Thoracic aorta (tissue), 2 donors: ENCODE measurements around the gene SRC. TPM values are rescaled to one million over a fixed set of nuclear protein-coding genes. Genes with fewer than 3 reads are reported as not detected.

Experiments
- ATAC-seq: fragments of 150-250 bp; one replicate; pipeline ENCODE4 v1.8.0; 2017; ENCODE audit warnings: low read depth; ENCODE audit not compliant: insufficient number of reproducible peaks, low FRiP score
- DNase-seq: peaks from one replicate; pipeline ENCODE4 v3.0.0-alpha.2; 2020; ENCODE audit warnings: low spot score
- H3K27ac ChIP-seq, 2 donors: fragments of 200-600 bp; sonication (generic); 1 replicate in 1 of 2; 2 replicates in 1 of 2; pipeline ENCODE4 v1.5.1; 2016; ENCODE audit warnings: mild to moderate bottlenecking in 2 of 2, moderate library complexity in 2 of 2
- H3K27me3 ChIP-seq: fragments of 200-600 bp; sonication (generic); replicated peaks from 2 replicates; pipeline ENCODE4 v1.6.0; 2016; ENCODE audit warnings: mild to moderate bottlenecking; ENCODE audit not compliant: insufficient read depth
- H3K36me3 ChIP-seq: fragments of 200-600 bp; sonication (generic); one replicate; pipeline ENCODE4 v1.5.1; 2016
- H3K4me1 ChIP-seq, 2 donors: fragments of 200-600 bp; sonication (generic); 1 replicate in 1 of 2; 2 replicates in 1 of 2; pipeline versions ENCODE4 v1.5.1 to v1.6.0; 2016; ENCODE audit warnings: low read depth in 2 of 2, mild to moderate bottlenecking in 1 of 2; ENCODE audit not compliant: control insufficient read depth in 1 of 2
- H3K4me3 ChIP-seq: fragments of 200-600 bp; sonication (generic); 2 replicates; pipeline ENCODE4 v1.5.1; 2016; ENCODE audit warnings: mild to moderate bottlenecking
- H3K9me3 ChIP-seq: fragments of 200-600 bp; sonication (generic); 2 replicates; pipeline ENCODE4 v1.5.1; 2016
- total RNA-seq, 2 donors: library from RNA; depleted of rRNA; stranded (reverse); fragments of >200 nt; gene quantifications; one replicate each; pipeline versions ENCODE4 v1.1.0 to v1.2.3, GENCODE V29; 2016
- TF ChIP-seq, protein P1 (sequence below): fragments of 200-600 bp; sonication (generic); IDR thresholded peaks from one replicate; pipeline ENCODE4 v1.5.1; 2019; ENCODE audit warnings: antibody characterized with exemption

The SRC gene
- total RNA-seq, 2 donors from 2014 or later: 80.3 to 89.0 TPM

- ATAC-seq (no peak), DNase-seq (no peak)
- Histone ChIP-seq H3K4me3 (no peak overlapping the region), H3K27ac (no peak overlapping the region), H3K36me3 (peaks cover 15% of the 10 kb centered on the region), H3K4me1 (peaks cover 0 to 12% of the 10 kb centered on the region in 2 donors), H3K9me3 (no peaks in the 10 kb centered on the region), H3K27me3 (no peaks in the 10 kb centered on the region)
- TF ChIP-seq, protein P1, sequence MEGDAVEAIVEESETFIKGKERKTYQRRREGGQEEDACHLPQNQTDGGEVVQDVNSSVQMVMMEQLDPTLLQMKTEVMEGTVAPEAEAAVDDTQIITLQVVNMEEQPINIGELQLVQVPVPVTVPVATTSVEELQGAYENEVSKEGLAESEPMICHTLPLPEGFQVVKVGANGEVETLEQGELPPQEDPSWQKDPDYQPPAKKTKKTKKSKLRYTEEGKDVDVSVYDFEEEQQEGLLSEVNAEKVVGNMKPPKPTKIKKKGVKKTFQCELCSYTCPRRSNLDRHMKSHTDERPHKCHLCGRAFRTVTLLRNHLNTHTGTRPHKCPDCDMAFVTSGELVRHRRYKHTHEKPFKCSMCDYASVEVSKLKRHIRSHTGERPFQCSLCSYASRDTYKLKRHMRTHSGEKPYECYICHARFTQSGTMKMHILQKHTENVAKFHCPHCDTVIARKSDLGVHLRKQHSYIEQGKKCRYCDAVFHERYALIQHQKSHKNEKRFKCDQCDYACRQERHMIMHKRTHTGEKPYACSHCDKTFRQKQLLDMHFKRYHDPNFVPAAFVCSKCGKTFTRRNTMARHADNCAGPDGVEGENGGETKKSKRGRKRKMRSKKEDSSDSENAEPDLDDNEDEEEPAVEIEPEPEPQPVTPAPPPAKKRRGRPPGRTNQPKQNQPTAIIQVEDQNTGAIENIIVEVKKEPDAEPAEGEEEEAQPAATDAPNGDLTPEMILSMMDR: no peak
Observed at GRCh38 chr20:37376324-37376723, 30.4 kb downstream of the SRC start.

- DNase-seq: no peak
- H3K36me3 ChIP-seq: peaks cover 15% of the 10 kb centered on the region
- TF ChIP-seq, protein P1: no peak
- H3K4me3 ChIP-seq: no peak overlapping the region
- H3K4me1 ChIP-seq: peaks cover 0 to 12% of the 10 kb centered on the region in 2 donors
- H3K27me3 ChIP-seq: no peaks in the 10 kb centered on the region
- no peak overlapping the region for H3K27ac ChIP-seq
- ATAC-seq: no peak
- no peaks in the 10 kb centered on the region for H3K9me3 ChIP-seq
Observed at GRCh38 chr20:37376791-37377190, 30.9 kb downstream of the SRC start.

DNA sequence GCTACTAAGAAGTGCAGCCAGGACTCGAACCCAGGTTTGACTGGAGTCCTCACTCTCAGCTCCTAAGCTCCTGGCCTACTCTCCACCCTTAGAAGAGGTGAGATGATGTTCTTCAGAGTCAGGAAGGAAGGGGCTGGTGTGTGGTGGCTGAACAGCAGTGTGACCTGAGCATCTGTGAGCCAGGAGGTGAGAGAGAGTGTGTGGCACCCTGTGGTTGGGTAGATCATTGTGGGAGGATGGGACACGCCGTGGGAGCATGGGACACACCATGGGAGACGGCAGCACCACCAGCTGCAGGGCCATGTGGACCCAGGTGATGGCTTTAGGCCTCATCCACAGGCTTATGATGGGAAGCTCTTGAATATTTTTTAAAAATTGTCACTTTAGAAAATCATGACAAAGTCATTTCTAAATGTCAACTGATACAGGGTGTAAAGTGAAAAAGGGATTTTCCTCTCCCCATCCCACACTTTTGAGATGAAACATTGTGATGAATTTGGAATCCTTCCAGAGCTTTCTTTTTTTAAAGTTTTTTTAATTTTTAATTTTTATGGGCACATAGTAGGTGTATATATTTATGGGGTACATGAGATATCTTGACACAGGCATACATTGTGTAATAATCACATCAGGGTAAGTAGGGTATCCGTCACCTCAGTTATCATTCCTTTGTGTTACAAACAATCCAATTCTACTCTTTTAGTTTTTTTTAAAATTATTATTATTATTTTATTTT, 31.6 kb downstream of the SRC start:
- H3K27ac ChIP-seq: no peak overlapping the region
- peaks cover 0 to 12% of the 10 kb centered on the region in 2 donors for H3K4me1 ChIP-seq
- DNase-seq (no peak), ATAC-seq (no peak)
- TF ChIP-seq, protein P1: no peak
- no peak overlapping the region for H3K4me3 ChIP-seq
- peaks cover 15% of the 10 kb centered on the region for H3K36me3 ChIP-seq
- no peaks in the 10 kb centered on the region for H3K27me3 ChIP-seq
- no peaks in the 10 kb centered on the region for H3K9me3 ChIP-seq

GRCh38 chr20:37378420-37378784, 32.5 kb downstream of the SRC start:
- Histone ChIP-seq H3K9me3 (no peaks in the 10 kb centered on the region), H3K4me1 (peaks cover 0 to 18% of the 10 kb centered on the region in 2 donors), H3K36me3 (peaks cover 15% of the 10 kb centered on the region), H3K27ac (no peak overlapping the region), H3K4me3 (no peak overlapping the region), H3K27me3 (no peaks in the 10 kb centered on the region)
- DNase-seq: no peak
- no peak for ATAC-seq
- TF ChIP-seq, protein P1: no peak

- TF ChIP-seq, protein P1: no peak
- Histone ChIP-seq H3K27me3 (no peaks in the 10 kb centered on the region), H3K36me3 (peaks cover 15% of the 10 kb centered on the region), H3K27ac (no peak overlapping the region), H3K4me3 (no peak overlapping the region), H3K4me1 (peaks cover 5 to 24% of the 10 kb centered on the region in 2 donors), H3K9me3 (no peaks in the 10 kb centered on the region)
- ATAC-seq: no peak
- no peak for DNase-seq
Observed at GRCh38 chr20:37378785-37379598, 33.1 kb downstream of the SRC start.
